Esophagus squamous epithelium (tissue), 5 donors: Measurements from ENCODE around the gene CALHM1. TPM values are rescaled to one million over a fixed set of nuclear protein-coding genes. Genes with fewer than 3 reads are reported as not detected.

Experiments
- DNase-seq: peaks from one replicate; lab custom pipeline; 2025; lab: John Stamatoyannopoulos, UW
- H3K27ac ChIP-seq, 4 donors: fragments of 200-600 bp; sonication (generic); one replicate each; pipeline ENCODE4 v1.5.1; 2016 to 2019; ENCODE audit warnings: mild to moderate bottlenecking in 1 of 4
- H3K27me3 ChIP-seq, 4 donors: fragments of 200-600 bp; sonication (generic); 1 replicate in 3 of 4; 2 replicates in 1 of 4; pipeline versions ENCODE4 v1.5.1 to v1.6.0; 2017 to 2021; ENCODE audit warnings: antibody characterized with exemption in 1 of 4
- H3K36me3 ChIP-seq, 3 donors: fragments of 200-600 bp; sonication (generic); one replicate each; pipeline ENCODE4 v1.5.1; 2016 to 2019
- H3K4me1 ChIP-seq, 3 donors: fragments of 200-600 bp; sonication (generic); one replicate each; pipeline ENCODE4 v1.5.1; 2017 to 2019
- H3K4me3 ChIP-seq, 4 donors: fragments of 200-600 bp; sonication (generic); 1 replicate in 3 of 4; 2 replicates in 1 of 4; pipeline ENCODE4 v1.5.1; 2016 to 2019; ENCODE audit warnings: mild to moderate bottlenecking in 2 of 4, moderate library complexity in 1 of 4
- H3K9me3 ChIP-seq, 3 donors: fragments of 200-600 bp; sonication (generic); one replicate each; pipeline ENCODE4 v1.5.1; 2016 to 2019
- POLR2A ChIP-seq, 4 donors: fragments of 450-650 bp; IDR thresholded peaks; one replicate each; pipeline ENCODE4 v1.6.1; 2017; ENCODE audit warnings: antibody characterized with exemption in 4 of 4, mild to moderate bottlenecking in 4 of 4, moderate library complexity in 3 of 4
- WGBS, 2 donors: methylation state at CpG; one replicate each; pipeline ENCODE4 v1.1.5; 2018; 5-methylcytosine and 5-hydroxymethylcytosine counted together
- intact Hi-C: fragments of 100-400 bp; cut with DNase I; formaldehyde crosslinking; loops from one replicate; pipeline ENCODE4 v1.15.0; 2022
- total RNA-seq, 4 donors: library from RNA; depleted of rRNA; stranded (reverse); fragments of >200 nt; gene quantifications; one replicate each; pipeline ENCODE4 v1.1.0, GENCODE V29; 2016
- TF ChIP-seq, protein P1 (sequence below), 6 experiments: fragments of 450-650 bp in 4 of 6; fragments of 200-600 bp in 2 of 6; sonication (generic) in 2 of 6; IDR thresholded peaks; one replicate each; pipeline ENCODE4 v1.5.1; 2016 to 2019; ENCODE audit warnings: antibody characterized with exemption in 6 of 6, mild to moderate bottlenecking in 4 of 6, moderate library complexity in 4 of 6
- donor health status: DM: yes; HTN: yes; CAD: no.

Gene CALHM1
- total RNA-seq, 4 donors from 2014 or later, result not detected

GRCh38 chr10:103442031-103442461 lies 16.7 kb downstream of the CALHM1 start:
- intact Hi-C loops, result no loop called here
- Histone ChIP-seq H3K27me3 (no peaks in the 10 kb centered on the region), H3K9me3 (no peaks in the 10 kb centered on the region), H3K36me3 (peaks cover 31 to 100% (median 56%) of the 10 kb centered on the region in 3 donors), H3K4me1 (peaks cover 0 to 39% (median 23%) of the 10 kb centered on the region in 3 donors), H3K4me3 (no peak overlapping the region), H3K27ac (peak overlapping the region in 2 of 4 donors; percentile 19 to 31)
- 81 to 85% methylated on average over 5 to 11 of the region's 13 CpGs for WGBS, 2 donors
- DNase-seq, result no peak
- TF ChIP-seq, protein P1, sequence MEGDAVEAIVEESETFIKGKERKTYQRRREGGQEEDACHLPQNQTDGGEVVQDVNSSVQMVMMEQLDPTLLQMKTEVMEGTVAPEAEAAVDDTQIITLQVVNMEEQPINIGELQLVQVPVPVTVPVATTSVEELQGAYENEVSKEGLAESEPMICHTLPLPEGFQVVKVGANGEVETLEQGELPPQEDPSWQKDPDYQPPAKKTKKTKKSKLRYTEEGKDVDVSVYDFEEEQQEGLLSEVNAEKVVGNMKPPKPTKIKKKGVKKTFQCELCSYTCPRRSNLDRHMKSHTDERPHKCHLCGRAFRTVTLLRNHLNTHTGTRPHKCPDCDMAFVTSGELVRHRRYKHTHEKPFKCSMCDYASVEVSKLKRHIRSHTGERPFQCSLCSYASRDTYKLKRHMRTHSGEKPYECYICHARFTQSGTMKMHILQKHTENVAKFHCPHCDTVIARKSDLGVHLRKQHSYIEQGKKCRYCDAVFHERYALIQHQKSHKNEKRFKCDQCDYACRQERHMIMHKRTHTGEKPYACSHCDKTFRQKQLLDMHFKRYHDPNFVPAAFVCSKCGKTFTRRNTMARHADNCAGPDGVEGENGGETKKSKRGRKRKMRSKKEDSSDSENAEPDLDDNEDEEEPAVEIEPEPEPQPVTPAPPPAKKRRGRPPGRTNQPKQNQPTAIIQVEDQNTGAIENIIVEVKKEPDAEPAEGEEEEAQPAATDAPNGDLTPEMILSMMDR (IDR thresholded peaks at IDR 0.05), result no peak
- no peak for TF ChIP-seq POLR2A (IDR thresholded peaks at IDR 0.05)

- H3K27me3 ChIP-seq, result no peaks in the 10 kb centered on the region
- DNase-seq, result no peak
- H3K4me3 ChIP-seq, result no peak overlapping the region
- WGBS, 2 donors, result 83 to 92% methylated on average over 3 to 8 of the region's 8 CpGs
- TF ChIP-seq, protein P1 (IDR thresholded peaks at IDR 0.05), result no peak
- TF ChIP-seq POLR2A (IDR thresholded peaks at IDR 0.05), result no peak
- H3K27ac ChIP-seq, result peak overlapping the region in 2 of 4 donors; percentile 19 to 31
- intact Hi-C loops, result no loop called here
- H3K9me3 ChIP-seq, result no peaks in the 10 kb centered on the region
- H3K36me3 ChIP-seq, result peaks cover 31 to 100% (median 56%) of the 10 kb centered on the region in 3 donors
- peaks cover 0 to 35% (median 19%) of the 10 kb centered on the region in 3 donors for H3K4me1 ChIP-seq
Measured at GRCh38 chr10:103441611-103442010, 17.1 kb downstream of the CALHM1 start.

DNA sequence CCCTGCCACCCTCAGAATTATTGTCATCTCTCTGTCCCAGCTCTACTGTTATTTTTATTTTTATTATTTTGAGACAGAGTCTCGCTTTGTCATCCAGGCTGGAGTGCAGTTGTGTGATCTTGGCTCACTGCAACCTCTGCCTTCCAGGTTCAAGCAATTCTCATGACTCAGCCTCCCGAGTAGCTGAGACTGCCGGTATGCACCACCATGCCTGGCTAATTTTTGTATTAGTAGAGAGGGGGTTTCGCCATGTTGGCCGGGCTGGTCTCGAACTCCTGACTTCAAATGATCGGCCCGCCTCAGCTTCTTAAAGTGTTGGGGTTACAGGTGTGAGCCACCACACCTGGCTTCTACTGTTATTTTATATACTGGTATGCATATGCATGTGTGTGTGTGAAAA lies 17.5 kb downstream of the CALHM1 start:
- TF ChIP-seq, protein P1 (IDR thresholded peaks at IDR 0.05), result no peak
- Histone ChIP-seq H3K9me3 (no peaks in the 10 kb centered on the region), H3K27me3 (no peaks in the 10 kb centered on the region), H3K27ac (no peak overlapping the region), H3K4me1 (peaks cover 0 to 31% (median 15%) of the 10 kb centered on the region in 3 donors), H3K4me3 (no peak overlapping the region), H3K36me3 (peaks cover 31 to 100% (median 55%) of the 10 kb centered on the region in 3 donors)
- DNase-seq, result no peak
- WGBS, 2 donors, result 92 to 94% methylated on average over 7 to 8 of the region's 8 CpGs
- intact Hi-C loops, result no loop called here

- Histone ChIP-seq H3K4me1 (peaks cover 0 to 23% (median 7%) of the 10 kb centered on the region in 3 donors), H3K9me3 (no peaks in the 10 kb centered on the region), H3K36me3 (peaks cover 27 to 100% (median 56%) of the 10 kb centered on the region in 3 donors), H3K4me3 (no peak overlapping the region), H3K27me3 (no peaks in the 10 kb centered on the region), H3K27ac (no peak overlapping the region)
- no peak for DNase-seq
- WGBS, 2 donors, result 87 to 92% methylated on average over 13 to 14 of the region's 14 CpGs
- TF ChIP-seq POLR2A (IDR thresholded peaks at IDR 0.05), result no peak
- TF ChIP-seq, protein P1 (IDR thresholded peaks at IDR 0.05), result no peak
- intact Hi-C loops, result no loop called here
Measured at GRCh38 chr10:103440416-103440815, 18.3 kb downstream of the CALHM1 start.

DNA sequence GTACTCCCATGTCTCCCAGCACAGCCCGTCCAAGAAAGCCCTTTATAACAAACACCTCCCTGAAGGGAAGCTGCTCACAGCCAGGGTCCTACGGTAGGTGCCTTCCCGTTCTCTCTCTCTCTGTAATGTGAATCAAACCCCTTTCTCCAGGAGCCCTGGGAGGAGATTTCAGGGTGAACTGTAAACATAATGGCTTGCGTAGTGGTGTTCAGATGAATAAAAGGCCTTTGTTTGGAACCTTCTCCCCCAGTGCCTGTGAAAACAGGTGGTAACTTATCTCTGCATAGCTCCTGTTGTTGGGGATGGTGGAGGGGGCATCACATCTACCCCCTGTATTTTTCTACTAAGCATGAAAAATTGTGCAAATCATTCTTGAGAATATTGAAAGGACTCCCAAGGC lies 18.9 kb downstream of the CALHM1 start:
- no peak for TF ChIP-seq POLR2A (IDR thresholded peaks at IDR 0.05)
- TF ChIP-seq, protein P1 (IDR thresholded peaks at IDR 0.05), result no peak
- H3K27me3 ChIP-seq, result no peaks in the 10 kb centered on the region
- H3K9me3 ChIP-seq, result no peaks in the 10 kb centered on the region
- WGBS, 2 donors, result 89% methylated on average over 4 of the region's 4 CpGs; no CpG with 5 or more reads in 1 of the 2 donors
- DNase-seq, result no peak
- intact Hi-C loops, result no loop called here
- H3K36me3 ChIP-seq, result peaks cover 21 to 100% (median 56%) of the 10 kb centered on the region in 3 donors
- no peak overlapping the region for H3K4me3 ChIP-seq
- H3K27ac ChIP-seq, result no peak overlapping the region
- H3K4me1 ChIP-seq, result peaks cover 0 to 16% (median under 1%) of the 10 kb centered on the region in 3 donors
